ENCODE data around the gene SCIN. TPM values are rescaled to one million over a fixed set of nuclear protein-coding genes. Genes with fewer than 3 reads are reported as not detected.
"Not testable (repeated sequence)": the region's sequence is repeated elsewhere in the genome, so short reads cannot be mapped to it uniquely, and the experiment has no call there.

The SCIN gene
- total RNA-seq = 3.9 and 4.3 TPM in 2 replicates

GRCh38 chr7:12570534-12571461, at the start of gene SCIN:
SCIN (plus strand) TSS chr7:12570720; CDS start chr7:12570787, 67 bp downstream.
- H3K4me3 ChIP-seq (ENCODE audit: low read depth, low read length) = peak within 1 kb of the TSS; percentile 40
- no peak for DNase-seq (ENCODE audit: low read depth)
- no peak for TF ChIP-seq CTCF (IDR thresholded peaks at IDR 0.05; ENCODE audit: insufficient read depth, low read depth, low read length)

GRCh38 chr7:12524794-12525386, 45.6 kb upstream of the SCIN start:
- peak; percentile 72 for DNase-seq (ENCODE audit: low read depth)
- H3K4me3 ChIP-seq (ENCODE audit: low read depth, low read length) = no peak overlapping the region
- TF ChIP-seq CTCF (IDR thresholded peaks at IDR 0.05; ENCODE audit: insufficient read depth, low read depth, low read length) = peak; percentile 52

- not testable (repeated sequence) for DNase-seq (ENCODE audit: low read depth)
Measured at GRCh38 chr7:12526693-12527092, 43.8 kb upstream of the SCIN start.

GRCh38 chr7:12527670-12528069, 42.9 kb upstream of the SCIN start:
- DNase-seq (ENCODE audit: low read depth); H3K4me3 ChIP-seq (ENCODE audit: low read depth, low read length): not testable (repeated sequence)

More at GRCh38 chr7:12526693-12527092, 43.8 kb upstream of the SCIN start:
- not testable (repeated sequence) for H3K4me3 ChIP-seq (ENCODE audit: low read depth, low read length)

- H3K4me3 ChIP-seq (ENCODE audit: low read depth, low read length) = no peak overlapping the region
- no peak for DNase-seq (ENCODE audit: low read depth)
- TF ChIP-seq CTCF (IDR thresholded peaks at IDR 0.05; ENCODE audit: insufficient read depth, low read depth, low read length) = no peak
Measured at GRCh38 chr7:12529971-12530710, 40.4 kb upstream of the SCIN start.

GRCh38 chr7:12531784-12532183, 38.7 kb upstream of the SCIN start:
- no peak for TF ChIP-seq CTCF (IDR thresholded peaks at IDR 0.05; ENCODE audit: insufficient read depth, low read depth, low read length)
- no peak for DNase-seq (ENCODE audit: low read depth)
- H3K4me3 ChIP-seq (ENCODE audit: low read depth, low read length) = no peak overlapping the region

GRCh38 chr7:12534046-12534445, 36.5 kb upstream of the SCIN start:
- H3K4me3 ChIP-seq (ENCODE audit: low read depth, low read length) = no peak overlapping the region
- TF ChIP-seq CTCF (IDR thresholded peaks at IDR 0.05; ENCODE audit: insufficient read depth, low read depth, low read length) = no peak
- DNase-seq (ENCODE audit: low read depth) = no peak
